Measurements from ENCODE around the gene PAXX.
"Not testable (repeated sequence)": the region's sequence is repeated elsewhere in the genome, so short reads cannot be mapped to it uniquely, and the experiment has no call there.

PAXX gene

DNA sequence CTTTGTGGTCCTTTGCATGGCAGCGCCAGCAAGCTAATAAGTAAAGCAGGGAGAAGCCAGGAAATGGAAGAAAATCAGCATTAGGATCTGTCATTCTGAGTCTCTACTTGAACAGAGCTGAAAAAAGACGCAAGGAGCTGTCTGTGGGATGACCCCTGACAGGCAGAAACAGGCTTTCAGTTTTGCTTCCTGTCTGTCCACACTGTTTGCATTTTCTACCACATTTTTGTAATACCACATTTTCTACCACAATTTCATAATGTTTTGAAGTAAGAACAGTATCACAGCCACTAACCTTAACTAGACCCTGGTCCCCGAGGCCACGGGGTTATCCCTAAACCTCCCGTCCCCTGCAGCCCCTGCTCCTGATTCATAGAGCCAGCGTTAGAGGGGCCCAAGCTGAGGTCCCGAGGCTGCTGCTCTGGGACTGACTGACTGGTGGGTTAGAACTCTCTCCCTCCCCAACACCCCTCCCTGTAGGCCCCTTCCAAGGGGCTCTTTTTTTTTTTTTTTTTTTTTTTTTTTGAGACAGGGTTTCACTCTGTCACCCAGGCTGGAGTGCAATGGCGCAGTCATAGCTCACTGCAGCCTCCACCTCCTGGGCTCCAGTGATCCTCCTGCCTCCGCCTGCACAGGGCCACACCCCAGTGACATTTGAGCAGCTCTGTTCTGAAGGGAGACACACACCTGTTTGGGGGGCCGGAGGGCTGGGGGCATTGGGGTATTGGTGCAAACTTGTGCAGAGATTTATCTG, 8.1 kb downstream of the PAXX start:
- no peak for DNase-seq (ENCODE audit: low read depth in 2 of 2, low spot score in 1 of 2)

DNA sequence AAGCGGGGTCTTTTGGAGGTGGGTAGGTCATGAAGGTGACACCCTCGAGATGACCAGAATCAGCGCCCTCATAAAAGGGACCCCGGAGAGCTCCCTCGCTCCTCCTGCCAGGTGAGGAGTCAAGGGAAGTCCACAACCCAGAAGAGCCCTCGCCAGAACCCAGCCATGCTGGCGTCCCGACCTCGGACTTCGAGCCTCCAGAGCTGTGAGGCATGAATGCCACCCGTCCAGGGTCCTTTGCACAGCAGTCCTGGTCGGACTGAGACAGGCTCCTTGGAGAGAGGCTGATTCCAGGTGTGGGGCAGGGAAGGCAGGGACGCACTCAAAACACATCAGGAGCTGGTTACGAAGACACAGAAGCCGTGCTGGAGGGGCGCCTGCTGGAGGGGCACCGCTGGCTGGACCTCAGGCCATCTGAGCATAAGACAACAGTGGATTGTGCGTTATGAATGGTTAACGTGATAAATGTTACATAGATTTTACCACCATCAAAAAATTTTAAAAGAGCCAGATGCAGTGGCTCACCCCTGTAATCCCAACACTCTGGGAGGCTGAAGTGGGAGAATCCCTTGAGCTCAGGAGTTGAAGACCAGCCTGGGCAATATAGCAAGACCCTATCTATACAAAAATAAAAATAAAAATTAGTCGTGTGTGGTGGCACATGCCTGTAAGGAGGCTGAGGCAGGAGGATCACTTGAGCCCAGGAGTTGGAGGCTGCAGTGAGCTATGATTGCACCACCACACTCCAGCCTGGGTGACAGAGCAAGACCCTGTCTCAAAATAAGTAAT, 9.8 kb downstream of the PAXX start:
- DNase-seq (ENCODE audit: low read depth in 2 of 2, low spot score in 1 of 2) = no peak

DNA sequence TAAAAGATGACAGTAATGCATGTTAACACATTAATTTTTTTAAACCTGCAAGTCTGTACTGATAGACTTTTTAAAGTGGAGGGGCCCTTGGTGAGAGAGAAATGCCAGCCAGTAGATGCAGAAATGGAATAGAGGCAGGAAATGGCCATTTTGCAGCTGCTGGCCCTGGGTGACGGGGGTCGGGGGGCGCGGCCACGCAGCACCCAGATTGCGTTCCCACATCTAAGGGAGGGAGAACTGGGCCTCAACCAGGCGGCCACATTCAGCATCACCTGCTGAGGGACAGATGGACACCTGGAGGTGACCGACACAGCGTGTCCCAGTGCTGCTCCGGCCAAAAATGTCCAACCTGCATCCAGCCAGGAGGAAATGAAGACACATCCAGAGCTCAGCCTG, 10.4 kb downstream of the PAXX start:
- DNase-seq (ENCODE audit: low read depth in 2 of 2, low spot score in 1 of 2) = no peak

DNA sequence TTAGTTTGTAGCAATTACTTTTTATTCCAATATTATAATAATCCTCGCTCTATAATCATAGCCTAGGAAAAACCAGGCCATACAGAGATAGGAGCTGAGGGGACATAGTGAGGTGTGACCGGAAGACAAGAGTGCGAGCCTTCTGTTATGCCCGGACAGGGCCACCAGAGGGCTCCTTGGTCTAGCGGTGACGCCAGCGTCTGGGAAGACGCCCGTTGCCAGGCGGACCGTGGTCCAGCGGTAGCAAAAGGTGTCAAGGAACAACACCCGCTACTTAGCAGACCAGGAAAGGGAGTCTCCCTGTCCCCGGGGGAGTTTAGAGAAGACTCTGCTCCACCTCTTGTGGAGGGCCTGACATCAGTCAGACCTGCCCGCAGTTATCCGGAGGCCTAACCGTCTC, 12.1 kb downstream of the PAXX start:
- DNase-seq (ENCODE audit: low read depth in 2 of 2, low spot score in 1 of 2) = not testable (repeated sequence)

DNA sequence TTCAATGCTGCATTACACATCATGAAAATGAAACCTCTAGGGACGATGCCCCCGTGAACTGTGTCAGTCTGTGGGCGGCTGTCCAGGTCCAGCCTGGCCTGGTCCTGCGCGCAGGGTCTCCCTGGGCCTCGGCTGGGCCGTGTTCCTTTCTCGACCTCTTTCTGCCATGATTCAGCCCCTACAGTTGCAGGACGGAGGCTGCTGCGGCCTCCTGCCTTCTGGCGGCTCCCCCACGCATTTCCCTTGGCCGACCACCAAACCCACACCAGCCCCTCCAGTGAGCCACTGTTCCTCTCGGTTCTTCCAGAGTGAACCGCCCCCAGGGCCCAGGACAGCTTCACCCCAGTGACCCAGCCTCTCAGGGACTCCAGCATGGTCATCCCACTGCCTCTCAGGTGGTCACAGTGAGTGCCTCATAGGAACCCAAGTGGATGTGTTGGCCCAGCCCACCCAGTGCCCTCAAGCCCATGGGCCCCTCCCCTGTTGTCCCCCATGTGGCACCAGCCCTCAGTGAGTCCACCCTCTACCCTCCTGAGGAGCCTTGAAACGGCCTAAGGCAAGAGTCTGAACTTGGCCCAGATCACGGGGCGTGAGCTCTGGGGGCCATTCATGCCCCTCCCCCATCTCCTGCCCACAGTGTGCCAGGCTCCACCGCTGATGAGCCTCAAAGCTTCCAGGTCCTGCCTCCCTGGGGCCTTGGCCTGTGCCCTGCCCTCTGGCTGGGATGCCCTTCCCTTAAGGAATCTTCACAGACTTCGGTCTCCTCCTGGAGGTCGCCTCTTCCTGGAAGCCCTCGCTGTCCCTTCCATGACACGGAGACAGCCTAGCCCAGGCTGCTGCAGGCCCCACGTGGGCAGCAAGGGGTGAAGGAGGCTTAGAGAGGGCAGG, 14.1 kb downstream of the PAXX start:
- DNase-seq (ENCODE audit: low read depth in 2 of 2, low spot score in 1 of 2) = no peak

- no peak for DNase-seq (ENCODE audit: low read depth in 2 of 2, low spot score in 1 of 2)
Observed at GRCh38 chr9:137007108-137007815, 15.0 kb downstream of the PAXX start.

GRCh38 chr9:137007816-137008270, 15.6 kb downstream of the PAXX start:
- no peak for DNase-seq (ENCODE audit: low read depth in 2 of 2, low spot score in 1 of 2)

DNA sequence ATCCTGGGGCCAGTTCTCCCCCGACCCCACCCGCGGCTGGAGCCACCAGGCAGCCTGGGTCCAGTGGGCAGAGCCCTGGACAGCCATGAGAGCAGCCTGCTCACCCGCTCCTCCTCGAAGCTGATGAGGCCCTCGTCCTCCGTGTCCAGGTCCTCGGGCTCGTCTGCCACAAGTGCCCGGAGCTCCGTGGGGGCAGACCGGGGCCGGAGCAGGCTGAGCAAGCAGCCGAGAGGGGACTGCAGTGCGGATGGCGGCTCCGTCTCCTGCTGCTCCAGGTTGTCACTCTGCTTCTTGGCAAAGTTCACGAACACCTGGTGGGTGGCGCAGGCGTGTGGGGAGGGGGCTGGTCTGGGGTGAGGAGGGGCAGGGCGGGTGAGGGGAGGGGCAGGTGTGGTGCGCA, 16.1 kb downstream of the PAXX start:
- no peak for DNase-seq (ENCODE audit: low read depth in 2 of 2, low spot score in 1 of 2)

DNA sequence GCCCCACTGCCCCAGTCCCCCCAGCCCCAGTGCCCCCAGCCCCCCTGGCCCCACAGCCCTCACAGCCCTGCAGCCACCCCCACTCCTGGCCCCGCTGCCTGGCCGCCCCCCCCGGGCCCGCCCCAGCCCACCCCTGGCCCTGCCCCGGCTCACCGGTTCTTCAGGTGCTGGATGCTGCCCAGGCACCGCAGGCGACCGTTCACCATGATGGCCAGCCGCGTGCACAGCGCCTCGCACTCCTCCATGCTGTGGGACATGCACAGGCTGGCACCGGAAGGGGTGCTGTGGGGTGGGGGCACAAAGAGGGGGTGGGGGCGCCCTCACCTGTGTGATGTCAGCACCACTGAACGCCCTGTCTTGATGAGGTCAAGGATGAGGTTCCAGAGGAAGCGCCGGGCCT, 17.0 kb downstream of the PAXX start:
- DNase-seq (ENCODE audit: low read depth in 2 of 2, low spot score in 1 of 2) = no peak

DNA sequence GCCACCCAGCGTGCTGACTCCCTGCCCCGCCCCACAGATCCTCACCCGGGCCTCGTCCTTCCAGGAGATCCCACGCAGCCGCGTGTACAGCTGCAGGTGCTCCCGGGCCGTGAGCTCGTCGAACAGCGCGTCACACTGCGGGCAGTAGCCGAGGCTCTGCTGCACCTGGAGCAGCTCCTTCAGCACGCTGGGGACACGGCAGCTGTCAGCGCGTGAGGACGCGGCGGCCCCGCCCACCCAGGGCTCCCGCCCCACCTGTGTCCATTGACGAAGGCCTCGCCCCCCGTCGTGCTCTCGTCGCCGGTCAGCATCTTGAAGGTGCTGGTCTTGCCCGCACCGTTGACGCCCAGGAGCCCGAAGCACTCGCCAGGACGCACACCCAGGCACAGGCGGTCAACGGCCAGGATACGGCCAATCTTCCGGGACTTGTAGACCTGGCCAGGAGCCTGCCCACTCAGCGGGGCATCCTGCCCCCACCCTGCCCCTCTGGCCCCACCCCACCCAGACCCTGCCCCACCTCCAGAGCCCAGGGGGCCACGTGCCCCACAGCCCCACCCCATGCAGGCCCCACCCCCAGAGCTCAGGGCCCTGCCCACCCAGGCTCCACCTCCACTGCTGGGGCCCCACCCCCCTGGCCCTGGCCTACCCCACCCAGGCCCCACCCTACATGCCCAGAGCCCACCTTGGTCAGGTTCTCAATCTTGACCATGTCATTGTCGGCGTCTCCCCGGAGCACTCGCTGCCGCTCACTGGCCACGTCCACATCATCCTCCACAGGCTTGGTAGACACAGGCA, 17.9 kb downstream of the PAXX start:
- no peak for DNase-seq (ENCODE audit: low read depth in 2 of 2, low spot score in 1 of 2)

DNA sequence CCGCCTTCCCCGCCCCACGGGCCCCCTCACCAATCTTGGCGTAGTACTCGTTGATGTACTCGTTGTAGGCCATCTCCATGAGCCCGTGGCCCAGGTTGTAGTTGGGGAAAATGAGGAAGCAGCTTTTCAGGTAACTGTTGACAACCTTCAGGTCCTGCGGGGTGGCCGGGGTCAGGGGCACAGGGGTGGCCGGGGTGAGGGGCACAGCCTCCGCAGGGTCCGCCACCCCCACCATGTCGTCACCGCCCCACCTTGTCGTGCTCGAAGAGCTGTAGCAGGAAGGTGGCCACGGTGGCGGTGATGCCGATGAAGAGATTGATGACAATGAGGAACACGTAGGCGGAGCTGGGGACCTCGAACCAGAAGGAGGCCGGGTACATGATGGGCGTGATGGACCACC, 18.9 kb downstream of the PAXX start:
- DNase-seq (ENCODE audit: low read depth in 2 of 2, low spot score in 1 of 2) = no peak

DNA sequence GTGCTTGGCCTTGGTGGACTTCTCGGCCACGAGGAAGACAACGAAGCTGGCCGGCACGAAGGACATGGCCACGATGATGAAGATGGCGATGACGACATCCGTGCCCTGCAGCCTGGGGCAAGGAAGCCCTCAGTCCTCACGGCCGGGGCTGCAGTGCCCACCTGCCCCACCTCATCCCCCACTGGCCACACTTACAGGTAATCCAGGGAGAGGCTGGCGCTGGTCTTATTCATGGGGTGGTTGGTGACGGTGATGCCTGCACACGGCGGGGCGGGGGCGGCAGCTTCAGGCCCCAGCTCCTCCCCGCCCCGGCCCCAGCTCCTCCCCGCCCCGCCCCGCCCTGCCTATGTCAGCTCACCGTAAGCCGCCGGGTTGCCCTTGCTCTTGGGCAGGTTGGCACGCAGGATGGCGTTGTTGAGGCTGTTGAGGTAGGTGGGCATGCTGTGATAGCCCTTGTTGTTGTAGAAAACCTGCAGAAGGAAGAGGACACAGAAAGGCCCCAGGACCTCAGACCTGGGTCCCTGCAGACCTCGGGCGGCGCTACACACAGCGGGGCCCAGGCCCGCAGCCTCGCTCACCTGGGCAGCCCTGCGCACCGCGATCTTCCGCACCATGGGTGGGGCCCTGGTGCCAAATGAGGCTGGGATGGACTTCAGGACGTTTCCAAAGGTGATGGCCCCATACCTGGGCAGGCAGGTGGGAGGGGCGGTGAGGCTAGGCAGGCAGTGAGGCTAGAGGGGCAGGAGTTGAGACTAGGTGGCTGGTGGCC, 19.9 kb downstream of the PAXX start:
- no peak for DNase-seq (ENCODE audit: low read depth in 2 of 2, low spot score in 1 of 2)

GRCh38 chr9:137012694-137013570, 20.7 kb downstream of the PAXX start:
- DNase-seq (ENCODE audit: low read depth in 2 of 2, low spot score in 1 of 2) = no peak

- DNase-seq (ENCODE audit: low read depth in 2 of 2, low spot score in 1 of 2) = no peak
Observed at GRCh38 chr9:137013571-137013940, 21.3 kb downstream of the PAXX start.

DNA sequence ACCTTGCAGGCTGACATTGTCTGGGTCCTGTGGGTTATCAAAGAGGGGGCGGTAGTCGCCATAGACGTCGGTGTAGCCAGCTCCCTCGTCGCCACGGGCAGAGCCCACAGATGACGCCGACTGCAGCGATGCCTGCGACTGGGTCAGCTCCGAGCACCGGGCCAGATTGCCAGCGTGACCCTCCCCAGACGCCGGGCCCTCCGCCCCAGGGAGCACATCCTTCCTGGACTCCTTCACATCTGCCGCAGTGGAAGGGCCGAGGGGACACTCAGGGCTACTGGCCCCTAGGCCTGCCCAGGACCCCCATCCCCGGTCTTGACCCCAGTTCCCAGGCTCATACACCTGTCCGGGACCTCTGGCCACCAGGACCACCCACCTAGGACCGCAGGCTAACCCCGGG, 21.9 kb downstream of the PAXX start:
- DNase-seq (ENCODE audit: low read depth in 2 of 2, low spot score in 1 of 2) = no peak

DNA sequence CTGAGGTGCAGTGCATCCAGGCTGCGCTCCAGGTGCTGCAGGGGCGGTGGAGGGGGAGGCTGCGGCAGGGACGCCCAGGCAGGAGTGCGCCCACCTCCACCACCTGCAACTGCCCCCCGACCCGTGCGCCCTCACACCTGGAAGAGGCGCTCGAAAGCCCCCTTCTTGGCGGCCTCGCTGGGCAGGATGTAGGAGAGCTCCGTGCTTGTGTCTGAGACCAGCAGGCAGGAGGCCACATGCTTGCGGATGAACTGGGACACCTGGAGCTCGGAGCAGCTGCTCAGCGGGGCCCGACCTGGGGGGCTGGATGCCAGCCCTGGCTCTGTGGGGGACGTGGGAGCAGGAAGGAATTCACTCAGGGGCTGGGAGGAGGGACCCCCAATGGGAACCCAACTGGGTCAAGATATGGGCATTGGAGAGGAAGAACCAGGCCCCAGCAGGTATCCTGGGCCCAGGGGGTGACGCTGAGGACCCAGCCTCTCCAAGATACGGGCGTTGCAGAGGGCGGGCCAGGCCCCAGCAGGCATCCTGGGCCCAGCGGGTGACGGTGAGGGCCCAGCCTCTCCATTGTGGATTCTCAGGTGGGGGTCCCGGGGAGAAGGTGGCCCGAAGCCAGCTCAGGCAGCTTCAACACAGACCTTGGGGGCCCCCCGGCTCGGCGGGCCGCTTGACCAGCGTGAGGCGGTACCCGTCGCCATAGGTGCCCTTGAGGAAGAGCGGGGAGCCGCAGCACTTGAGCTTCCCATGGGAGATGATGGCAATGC, 22.7 kb downstream of the PAXX start:
- DNase-seq (ENCODE audit: low read depth in 2 of 2, low spot score in 1 of 2) = no peak

DNA sequence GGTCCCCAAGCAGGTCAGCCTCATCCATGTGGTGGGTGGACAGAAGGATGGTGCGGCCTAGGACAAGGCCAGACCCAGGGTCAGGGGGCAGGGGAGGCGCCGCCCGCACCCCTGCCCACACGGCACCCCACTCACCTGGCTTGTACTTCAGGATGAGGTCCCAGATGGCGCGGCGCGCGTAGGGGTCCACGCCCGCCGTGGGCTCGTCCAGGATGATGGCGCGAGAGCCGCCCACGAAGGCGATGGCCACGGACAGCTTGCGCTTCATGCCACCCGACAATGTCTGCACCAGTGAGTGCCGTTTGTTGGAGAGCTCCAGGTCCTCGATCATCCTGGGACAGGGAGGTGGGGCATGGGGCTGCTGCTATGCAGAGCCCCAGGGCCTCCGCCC, 23.3 kb downstream of the PAXX start:
- DNase-seq (ENCODE audit: low read depth in 2 of 2, low spot score in 1 of 2) = no peak

DNA sequence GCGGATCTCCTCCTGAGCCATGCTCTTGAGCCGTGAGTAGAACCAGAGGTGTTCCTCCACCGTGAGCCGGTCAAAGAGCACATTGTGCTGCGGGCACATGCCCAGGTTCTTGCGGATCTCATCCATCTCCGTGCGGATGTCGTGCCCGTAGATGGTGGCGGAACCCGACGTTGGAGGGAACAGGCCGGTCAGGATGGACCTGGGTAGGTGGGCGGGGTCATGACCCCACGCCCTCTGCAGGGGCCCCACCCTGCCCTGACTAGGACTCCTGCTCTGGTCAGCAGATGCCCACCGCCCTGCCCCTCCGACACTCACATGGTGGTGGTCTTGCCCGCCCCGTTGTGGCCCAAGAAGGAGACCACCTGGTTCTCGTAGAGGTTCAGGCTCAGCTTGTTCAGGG, 23.8 kb downstream of the PAXX start:
- DNase-seq (ENCODE audit: low read depth in 2 of 2, low spot score in 1 of 2) = no peak
